Endothelial cell of umbilical vein (primary cell): Measurements from ENCODE around the gene PXMP2. TPM values are rescaled to one million over a fixed set of nuclear protein-coding genes. Genes with fewer than 3 reads are reported as not detected.

Experiments used
- BruUV-seq: library from RNA; stranded (reverse); fragments of 400-500 nt; replicated peaks from 2 replicates; lab custom pipeline; 2021; lab: Mats Ljungman, UMichigan
- CTCF ChIA-PET: fragments of 300-600, 350-600 bp; sonication (Branson Sonifier 250); formaldehyde crosslinking; loops from one replicate; lab custom pipeline; 2021; ENCODE audit warnings: antibody characterized with exemption, inconsistent platforms; lab: Charles Lee
- POLR2A ChIA-PET: fragments of 300-600, 350-600 bp; sonication (Branson Sonifier 250); formaldehyde crosslinking; loops from one replicate; lab custom pipeline; 2021; ENCODE audit warnings: antibody characterized with exemption, inconsistent platforms; lab: Charles Lee
- DNase-seq: peaks from one replicate; pipeline ENCODE4 v3.0.0-alpha.2; 2011; ENCODE audit warnings: low read depth, low spot score
- FAIRE-seq: peaks from 2 replicates; lab custom pipeline; 2011; peaks lifted over from hg19 to GRCh38; lab: Jason Lieb, UNC
- H2AFZ ChIP-seq: 2 replicates; pipeline ENCODE4 v1.6.0; 2012; ENCODE audit warnings: low read depth, low read length, control low read depth, inconsistent platforms
- H3K27ac ChIP-seq: 2 replicates; pipeline ENCODE4 v1.5.1; 2011; ENCODE audit warnings: low read depth, mild to moderate bottlenecking, control low read depth, low read length, moderate library complexity; ENCODE audit not compliant: insufficient read depth
- H3K27me3 ChIP-seq, 2 experiments: 2 replicates each; pipeline versions ENCODE4 v1.6.0 to v1.6.1; 2011; ENCODE audit warnings: low read length in 2 of 2, mixed read lengths in 1 of 2; ENCODE audit not compliant: control insufficient read depth in 2 of 2, insufficient read depth in 2 of 2
- H3K36me3 ChIP-seq, 2 experiments: 2 replicates in 1 of 2; 3 replicates in 1 of 2; pipeline ENCODE4 v1.5.1; 2011; ENCODE audit warnings: low read length in 2 of 2, mild to moderate bottlenecking in 1 of 2, moderate library complexity in 1 of 2; ENCODE audit not compliant: control insufficient read depth in 2 of 2, insufficient read depth in 2 of 2; ENCODE audit errors: extremely low read depth in 1 of 2
- H3K4me1 ChIP-seq: 3 replicates; pipeline ENCODE4 v1.5.1; 2011; ENCODE audit warnings: mild to moderate bottlenecking, low read length; ENCODE audit not compliant: control insufficient read depth, insufficient read depth; ENCODE audit errors: extremely low read depth
- H3K4me2 ChIP-seq: 2 replicates; pipeline ENCODE4 v1.6.1; 2011; ENCODE audit warnings: low read length, control low read depth, mixed read lengths; ENCODE audit not compliant: insufficient read depth
- H3K4me3 ChIP-seq, 3 experiments: fragments of 200-600 bp in 1 of 3; sonication (generic), shearing (Covaris generic) in 1 of 3; replicated peaks in 1 of 3; 2 replicates each; pipeline ENCODE4 v1.5.1; 2011 to 2016; ENCODE audit warnings: control low read depth in 3 of 3, low read length in 3 of 3, mild to moderate bottlenecking in 2 of 3, inconsistent platforms in 1 of 3, low read depth in 1 of 3, moderate library complexity in 1 of 3; ENCODE audit not compliant: insufficient read depth in 1 of 3
- H3K79me2 ChIP-seq: 2 replicates; pipeline ENCODE4 v1.6.0; 2012; ENCODE audit warnings: low read length, inconsistent platforms; ENCODE audit not compliant: control insufficient read depth, insufficient read depth
- H3K9ac ChIP-seq: replicated peaks from 2 replicates; pipeline ENCODE3; 2011; ENCODE audit warnings: low read length, control low read depth; ENCODE audit not compliant: insufficient read depth; ENCODE audit errors: extremely low read depth
- H3K9me1 ChIP-seq: replicated peaks from 3 replicates; pipeline ENCODE4 v1.6.0; 2011; ENCODE audit warnings: mild to moderate bottlenecking, low read length; ENCODE audit not compliant: control insufficient read depth, insufficient read depth; ENCODE audit errors: extremely low read depth
- H3K9me3 ChIP-seq: replicated peaks from 2 replicates; pipeline ENCODE4 v1.5.1; 2012; ENCODE audit warnings: low read length, inconsistent platforms; ENCODE audit not compliant: control insufficient read depth, insufficient read depth
- H4K20me1 ChIP-seq: replicated peaks from 2 replicates; pipeline ENCODE3; 2011; ENCODE audit warnings: mild to moderate bottlenecking, low read length; ENCODE audit not compliant: control insufficient read depth, insufficient read depth; ENCODE audit errors: extremely low read depth
- CTCF ChIP-seq, 2 donors: IDR thresholded peaks; 1 replicate in 1 of 2; 2 replicates in 1 of 2; pipeline ENCODE4 v1.5.1; 2011; ENCODE audit warnings: low read length in 2 of 2, mild to moderate bottlenecking in 2 of 2, moderate library complexity in 2 of 2, control low read depth in 1 of 2, inconsistent platforms in 1 of 2, low read depth in 1 of 2; ENCODE audit not compliant: insufficient read depth in 1 of 2; ENCODE audit errors: extremely low read depth in 1 of 2
- EZH2 ChIP-seq: IDR thresholded peaks from 2 replicates; pipeline ENCODE4 v1.6.1; 2012; ENCODE audit warnings: borderline replicate concordance, low read depth, mild to moderate bottlenecking, moderate library complexity, low read length, inconsistent platforms; ENCODE audit not compliant: severe bottlenecking
- FOS ChIP-seq: IDR thresholded peaks from 2 replicates; pipeline ENCODE4 v1.6.1; 2011; ENCODE audit warnings: mild to moderate bottlenecking, low read length, moderate library complexity, borderline replicate concordance; ENCODE audit not compliant: insufficient read depth
- GATA2 ChIP-seq: IDR thresholded peaks from 2 replicates; pipeline ENCODE4 v1.7.0; 2011; ENCODE audit warnings: low read depth, mild to moderate bottlenecking, moderate library complexity, mixed read lengths, low read length; ENCODE audit not compliant: insufficient read length, insufficient read depth
- JUN ChIP-seq: IDR thresholded peaks from 2 replicates; pipeline ENCODE4 v1.6.1; 2011; ENCODE audit warnings: borderline replicate concordance, low read depth; ENCODE audit not compliant: insufficient read length, insufficient read depth
- MAX ChIP-seq: IDR thresholded peaks from 2 replicates; pipeline ENCODE4 v1.6.1; 2011; ENCODE audit not compliant: insufficient read depth, insufficient read length
- MYC ChIP-seq: IDR thresholded peaks from one replicate; pipeline ENCODE4 v1.6.1; 2011; ENCODE audit warnings: mild to moderate bottlenecking, low read depth, low read length
- POLR2A ChIP-seq: IDR thresholded peaks from 2 replicates; pipeline ENCODE4 v1.6.1; 2012; ENCODE audit warnings: low read depth, mild to moderate bottlenecking, control low read depth, low read length
- POLR2AphosphoS5 ChIP-seq: IDR thresholded peaks from 2 replicates; pipeline ENCODE4 v1.6.1; 2012; ENCODE audit warnings: low read depth, mild to moderate bottlenecking, control low read depth, low read length, moderate library complexity; ENCODE audit not compliant: insufficient read depth
- dilution Hi-C: fragments of 300-500 bp; cut with MboI; formaldehyde crosslinking; loops from one replicate; pipeline ENCODE4 v1.15.0; 2019; ENCODE audit warnings: low sequenced_read_pairs; ENCODE audit not compliant: extremely low pct_ligation_motif_present
- intact Hi-C: fragments of 100-400 bp; cut with micrococcal nuclease; formaldehyde crosslinking; loops from one replicate; pipeline ENCODE4 v1.10.0; 2022
- polyA plus RNA-seq, 4 experiments: library from polyadenylated mRNA; depleted of rRNA in 3 of 4; stranded (reverse) in 3 of 4; unstranded in 1 of 4; fragments of >200 nt; gene quantifications; 2 replicates each; pipeline versions ENCODE4 v1.2.1 to v1.2.3, GENCODE V29; 2011 to 2012; ENCODE audit warnings: missing spikeins in 1 of 4
- total RNA-seq: library from RNA; stranded (reverse); gene quantifications from 2 replicates; pipeline ENCODE4 v1.2.3, GENCODE V29; 2021

PXMP2 gene
- total and polyA plus RNA-seq, 2 donors (not counting 3 experiments of a cell fraction or from before 2014, with no cell fraction given): 24.0 to 31.5 TPM

DNA sequence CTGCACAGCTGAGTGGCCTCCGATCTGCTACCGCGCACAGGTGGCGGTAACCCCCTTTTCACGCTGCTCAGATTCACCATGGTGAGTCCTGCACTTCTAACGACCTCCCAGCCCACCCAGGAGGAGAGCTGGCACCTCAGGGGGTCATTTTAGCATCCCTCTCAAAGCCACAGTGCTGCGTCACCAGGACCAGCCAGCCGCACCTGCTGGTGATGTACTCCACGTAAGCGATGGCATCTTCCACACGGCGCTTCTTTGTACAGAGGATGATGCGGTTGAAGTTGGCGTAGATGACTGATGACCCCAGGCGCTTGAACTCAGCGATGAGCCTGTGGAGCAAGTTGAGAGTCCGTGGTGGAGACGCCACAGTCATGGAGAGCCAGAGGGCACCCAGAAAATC, 49.6 kb upstream of the PXMP2 start:
- no peak for DNase-seq
- Histone ChIP-seq H4K20me1 (no peaks in the 10 kb centered on the region), H3K27me3 (no peaks in the 10 kb centered on the region), H3K4me2 (no peak overlapping the region), H3K9me1 (no peaks in the 10 kb centered on the region), H3K9ac (no peak overlapping the region), H3K4me1 (no peaks in the 10 kb centered on the region), H2AFZ (no peak overlapping the region), H3K36me3 (peaks cover 2 to 18% of the 10 kb centered on the region in 2 experiments), H3K79me2 (no peaks in the 10 kb centered on the region), H3K4me3 (no peak overlapping the region), H3K9me3 (no peaks in the 10 kb centered on the region), H3K27ac (no peak overlapping the region)
- POLR2A ChIA-PET: no interaction called here
- intact Hi-C loops: loop anchor here (1.0 kb wide), 2 partner anchors 38 to 223 kb away; no protein-coding TSS in a partner anchor
- dilution Hi-C loops: no loop called here
- no TSS peak for BruUV-seq
- TF ChIP-seq POLR2A (no peak), FOS (no peak), POLR2AphosphoS5 (no peak), MAX (no peak), EZH2 (no peak), CTCF (IDR thresholded peaks at IDR 0.05; ENCODE audit: extremely low read depth in 1 of 2, insufficient read depth in 1 of 2, low read depth in 1 of 2, low read length in 2 of 2) (no peak), MYC (no peak), GATA2 (no peak), JUN (no peak)
- no peak for FAIRE-seq
- CTCF ChIA-PET: interaction anchor here (1.0 to 1.9 kb wide), 7 partner anchors 14 to 223 kb away, joined by 3 to 34 read pairs (median 6); no protein-coding TSS in a partner anchor
